ENCODE measurements around the gene RAC3.

The RAC3 gene

DNA sequence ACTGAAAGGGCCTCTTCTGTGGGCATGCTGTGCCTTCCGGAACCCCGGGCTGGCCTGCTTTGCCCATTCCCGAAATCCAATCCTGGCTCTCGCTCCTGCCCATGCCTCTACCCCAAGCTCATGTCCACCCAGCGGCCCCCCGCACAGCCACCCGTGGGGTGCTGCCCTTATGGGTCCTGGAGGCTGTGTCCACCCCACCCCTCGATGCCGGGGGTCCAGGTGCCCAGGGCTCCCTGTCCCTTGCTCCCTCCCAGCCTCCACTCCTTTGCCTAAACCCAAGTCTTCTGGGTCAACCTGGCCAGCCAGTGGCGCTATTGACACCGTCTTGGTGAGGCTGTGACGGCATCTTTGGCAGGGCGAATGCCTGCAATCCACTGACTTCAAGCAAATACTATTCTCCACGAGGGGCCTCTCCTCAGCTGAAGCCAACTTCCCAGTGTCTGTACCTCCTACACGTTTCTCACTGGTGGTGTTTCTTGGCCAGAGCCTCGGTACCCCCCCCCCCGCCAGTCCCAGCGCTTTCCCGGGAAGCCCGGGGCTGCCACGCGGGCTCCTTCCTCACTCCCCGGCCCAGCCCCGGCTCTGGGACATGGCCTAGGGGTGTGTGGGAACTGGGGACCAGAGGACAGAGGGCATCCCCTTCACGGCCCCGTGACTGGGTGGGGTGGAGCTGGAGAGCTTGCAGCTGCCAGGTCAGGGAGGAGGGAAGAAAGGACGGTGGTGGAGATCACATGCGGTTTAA is 46.3 kb downstream of the RAC3 start:
- no peak for DNase-seq

DNA sequence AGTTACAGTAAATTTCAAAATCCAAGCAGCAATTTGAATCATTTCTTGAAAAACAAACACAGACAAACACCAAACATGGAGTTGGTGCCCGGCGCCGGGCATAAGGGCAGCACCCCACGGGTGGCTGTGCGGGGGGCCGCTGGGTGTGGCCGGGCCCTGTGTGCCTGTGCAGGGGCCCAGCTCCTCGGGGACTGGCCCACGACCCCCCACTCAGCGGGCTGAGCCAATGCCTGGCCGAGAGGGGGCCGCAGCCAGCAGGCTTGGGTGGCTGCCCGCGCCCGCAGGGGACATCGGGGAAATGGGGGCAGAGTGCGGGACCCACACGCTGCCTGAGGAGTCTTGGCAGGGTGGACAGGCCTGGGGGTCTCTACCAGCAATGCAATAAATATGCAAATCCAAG is 47.0 kb downstream of the RAC3 start:
- no peak for DNase-seq

DNA sequence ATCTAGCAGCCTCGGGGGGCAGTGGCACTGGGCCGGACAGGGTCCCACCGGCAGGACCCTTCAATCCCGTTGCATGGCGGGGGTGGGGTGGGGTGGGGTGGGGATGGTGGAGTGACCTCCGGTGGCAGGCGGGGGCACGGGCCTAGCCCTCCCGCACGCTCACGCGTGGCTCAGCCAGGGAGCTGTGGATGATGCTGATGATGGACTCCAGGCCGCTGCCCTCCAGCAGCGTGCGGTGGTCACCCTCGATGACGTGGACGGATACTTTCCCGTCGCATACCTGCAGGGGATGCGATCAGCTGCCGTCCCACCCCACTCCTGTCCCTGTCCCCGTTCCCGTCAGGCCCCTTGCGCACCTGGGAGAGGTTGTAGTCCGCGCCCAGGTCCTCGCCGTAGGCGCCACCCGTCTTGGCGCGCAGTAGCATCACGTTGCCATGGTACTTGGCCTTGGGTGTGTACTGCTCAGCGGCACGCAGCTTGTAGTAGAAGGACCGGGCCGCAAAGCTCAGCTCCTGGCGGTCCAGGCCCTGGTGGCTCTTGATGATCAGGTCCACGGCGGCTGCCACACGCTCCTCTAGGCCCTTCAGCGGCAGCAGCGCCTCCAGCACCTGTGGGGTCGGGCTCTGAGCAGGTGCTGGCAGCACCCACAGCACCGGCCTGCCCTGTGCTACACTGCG is 47.7 kb downstream of the RAC3 start:
- DNase-seq, result no peak

DNA sequence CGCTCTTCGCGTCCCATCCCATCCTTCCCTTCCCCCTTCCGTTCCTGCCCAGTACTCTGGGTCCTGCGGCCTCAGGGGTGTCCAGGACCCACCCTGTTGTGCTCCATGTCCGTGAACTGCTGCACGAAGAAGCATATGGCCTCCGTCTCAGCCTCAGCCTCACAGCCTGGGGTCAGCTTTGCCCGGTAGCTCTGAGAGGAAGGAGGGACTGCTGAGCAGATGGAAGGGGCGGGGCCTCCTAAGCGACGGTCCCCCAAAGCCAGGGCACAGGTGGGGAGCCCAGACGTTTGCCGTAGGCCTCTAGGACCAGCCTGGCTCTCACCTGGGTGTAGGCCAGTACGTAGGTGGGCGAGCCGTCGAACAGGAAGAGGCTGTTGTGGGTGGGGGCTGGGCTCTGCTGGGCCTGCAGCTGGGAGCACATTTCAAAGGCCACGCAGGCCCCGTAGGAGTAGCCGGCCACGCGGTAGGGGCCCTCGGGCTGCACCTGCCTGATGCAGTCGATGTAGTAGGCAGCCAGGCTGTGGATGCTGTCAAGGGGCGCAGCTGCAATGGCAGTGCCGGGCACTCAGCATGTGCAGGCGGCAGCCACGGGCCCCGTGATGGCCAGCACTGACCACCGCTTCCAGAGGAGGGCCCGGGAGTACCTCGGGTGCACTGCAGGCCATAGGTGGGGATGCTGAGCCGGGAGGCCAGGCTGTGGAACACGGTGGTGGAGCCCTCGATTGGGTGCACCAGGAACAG is 48.7 kb downstream of the RAC3 start:
- DNase-seq, result no peak

DNA sequence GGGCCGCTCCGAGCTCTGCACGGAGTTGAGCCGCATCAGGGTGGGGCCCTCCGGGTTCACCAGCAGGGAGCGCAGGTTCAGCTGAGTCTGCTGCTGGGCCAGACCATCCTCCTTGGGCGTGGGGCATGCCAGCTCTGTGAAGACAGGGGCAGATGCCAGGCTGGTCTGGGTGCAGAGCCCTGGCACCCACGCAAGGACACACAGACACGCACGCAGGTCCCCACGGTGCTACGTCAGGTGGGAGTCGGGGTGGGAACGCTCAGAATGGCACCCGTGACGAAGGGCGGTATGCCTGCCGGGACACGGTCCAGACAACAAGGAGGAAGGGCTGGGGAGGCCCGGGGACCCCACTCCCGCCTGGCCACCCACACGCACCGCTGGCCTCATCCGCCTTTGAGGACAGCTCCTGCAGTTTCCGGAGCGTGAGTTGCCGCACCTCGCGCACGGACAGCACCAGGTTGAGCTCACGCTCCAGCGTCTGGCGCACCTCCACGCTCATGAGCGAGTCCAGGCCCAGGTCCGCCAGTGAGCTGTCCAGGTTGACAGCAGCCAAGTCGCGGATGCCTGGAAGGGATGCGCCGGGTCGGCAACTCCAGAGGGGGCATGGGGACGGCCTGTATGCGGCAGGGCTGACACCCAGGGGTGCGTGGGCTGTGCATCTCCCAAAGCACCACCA is 49.4 kb downstream of the RAC3 start:
- DNase-seq, result no peak

DNA sequence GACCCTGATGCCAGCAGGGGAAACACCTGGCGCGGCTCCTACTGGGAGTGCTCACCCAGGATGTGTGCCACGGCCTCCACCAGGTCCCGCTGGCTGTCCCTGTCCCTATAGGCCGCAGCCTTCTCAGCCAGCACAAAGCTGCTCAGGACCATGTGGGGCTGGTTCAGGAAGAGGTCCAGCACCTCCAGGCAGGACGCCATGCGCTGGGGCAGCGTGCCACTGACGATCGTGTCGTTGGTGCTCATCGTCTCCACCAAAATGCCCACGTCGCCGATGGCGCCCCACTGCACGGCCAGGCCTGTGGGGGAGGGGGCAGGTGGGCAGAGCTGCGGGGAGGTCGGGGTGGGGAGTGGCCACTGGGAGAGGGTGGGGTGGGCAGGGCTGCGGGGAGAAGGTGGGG is 50.1 kb downstream of the RAC3 start:
- no peak for DNase-seq

DNA sequence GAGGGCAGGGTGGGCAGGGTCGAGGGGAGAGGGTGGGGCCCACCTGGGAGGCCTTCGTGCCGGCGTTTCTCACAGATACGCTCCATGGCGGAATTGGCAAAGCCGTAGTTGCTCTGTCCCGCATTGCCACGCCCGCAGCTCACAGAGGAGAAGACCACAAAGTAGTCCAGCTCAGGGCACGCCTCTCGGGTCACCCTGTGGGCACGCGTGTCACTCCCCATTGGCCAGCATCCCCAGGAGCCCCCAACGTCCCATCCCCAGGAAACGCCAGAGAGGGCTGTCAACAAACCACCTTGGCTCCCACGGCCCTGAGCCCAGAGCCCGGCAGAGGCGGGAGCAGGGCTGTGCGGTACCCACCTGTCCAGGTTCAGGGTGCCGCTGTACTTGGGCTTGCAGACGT is 50.5 kb downstream of the RAC3 start:
- DNase-seq, result no peak

DNA sequence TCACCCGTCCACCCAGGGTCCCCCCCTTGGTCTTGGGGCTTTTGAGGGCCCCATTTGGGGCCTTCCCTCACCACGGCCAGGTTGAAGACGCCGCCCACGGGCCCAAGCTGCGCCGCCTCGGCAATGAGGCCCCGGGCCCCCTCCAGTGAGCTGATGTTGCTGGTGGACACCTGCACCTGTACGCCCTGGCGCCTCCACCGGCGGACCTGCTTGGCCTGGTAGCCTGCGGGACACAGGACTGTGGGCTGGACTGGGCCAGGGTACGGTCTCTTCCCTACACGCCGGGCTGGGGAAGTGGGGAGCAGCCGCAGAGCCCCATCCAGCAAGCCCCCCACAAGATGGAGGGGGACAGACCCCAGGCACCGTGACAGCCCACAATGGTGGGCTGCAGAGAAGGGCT is 51.0 kb downstream of the RAC3 start:
- DNase-seq, result no peak

DNA sequence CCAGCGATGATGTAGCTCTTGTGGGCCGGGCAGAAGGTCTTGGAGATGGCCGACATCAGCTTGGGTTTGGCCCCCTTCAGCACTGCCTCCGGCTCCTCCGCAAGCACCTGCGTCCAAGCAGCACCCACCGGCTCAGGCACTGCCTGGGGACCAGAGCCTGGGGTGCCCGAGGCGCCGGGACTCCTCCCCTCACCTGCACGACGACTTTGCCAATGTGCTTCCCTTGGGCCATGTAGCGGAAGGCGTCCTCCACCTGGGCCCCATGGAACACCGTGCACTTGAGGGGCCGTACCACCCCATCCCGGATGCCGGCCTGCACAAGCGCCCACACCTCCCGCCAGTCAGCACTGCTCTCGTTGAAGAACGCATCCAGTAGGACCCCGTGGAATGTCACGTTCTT is 51.5 kb downstream of the RAC3 start:
- no peak for DNase-seq
